Gastroesophageal sphincter (tissue), 4 donors: ENCODE results near the gene FUT2. TPM values are rescaled to one million over a fixed set of nuclear protein-coding genes. Genes with fewer than 3 reads are reported as not detected.

Source experiments
- ATAC-seq: fragments of 150-250 bp; one replicate; pipeline ENCODE4 v1.9.1; 2016; ENCODE audit warnings: mild to moderate bottlenecking, moderate library complexity
- H3K27ac ChIP-seq, 4 donors: fragments of 200-600 bp; sonication (generic) in 3 of 4; 1 replicate in 3 of 4; 2 replicates in 1 of 4; pipeline ENCODE4 v1.5.1; 2016 to 2019
- H3K27me3 ChIP-seq: fragments of 200-600 bp; sonication (generic); one replicate; pipeline ENCODE4 v1.5.1; 2019
- H3K36me3 ChIP-seq, 2 donors: fragments of 200-600 bp; sonication (generic); one replicate each; pipeline ENCODE4 v1.5.1; 2019; ENCODE audit warnings: control low read depth in 1 of 2
- H3K4me1 ChIP-seq, 3 donors: fragments of 200-600 bp; sonication (generic); 1 replicate in 2 of 3; 2 replicates in 1 of 3; pipeline ENCODE4 v1.5.1; 2016 to 2019; ENCODE audit warnings: control low read depth in 2 of 3
- H3K4me3 ChIP-seq, 2 donors: fragments of 200-600 bp; sonication (generic); one replicate each; pipeline ENCODE4 v1.5.1; 2019; ENCODE audit warnings: mild to moderate bottlenecking in 1 of 2, moderate library complexity in 1 of 2
- H3K9me3 ChIP-seq, 3 donors: fragments of 200-600 bp; sonication (generic); one replicate each; pipeline ENCODE4 v1.5.1; 2017 to 2019; ENCODE audit warnings: control low read depth in 2 of 3
- CTCF ChIP-seq, 4 experiments: fragments of 200-600 bp in 2 of 4; fragments of 450-650 bp in 2 of 4; sonication (generic) in 1 of 4; IDR thresholded peaks; one replicate each; pipeline ENCODE4 v1.5.1; 2017 to 2019; ENCODE audit warnings: antibody characterized with exemption in 4 of 4, mild to moderate bottlenecking in 2 of 4, moderate library complexity in 2 of 4
- EP300 ChIP-seq: sonication (generic); formaldehyde crosslinking; IDR thresholded peaks from one replicate; pipeline ENCODE4 v1.6.1; 2017; ENCODE audit warnings: antibody characterized with exemption, mild to moderate bottlenecking
- POLR2A ChIP-seq, 2 donors: fragments of 450-650 bp; IDR thresholded peaks; one replicate each; pipeline ENCODE4 v1.6.1; 2017; ENCODE audit warnings: antibody characterized with exemption in 2 of 2, mild to moderate bottlenecking in 2 of 2, moderate library complexity in 1 of 2
- POLR2AphosphoS5 ChIP-seq: sonication (generic); formaldehyde crosslinking; IDR thresholded peaks from one replicate; pipeline ENCODE4 v1.6.1; 2017; ENCODE audit warnings: antibody characterized with exemption
- WGBS, 2 donors: methylation state at CpG; one replicate each; pipeline ENCODE4 v1.1.5; 2018; ENCODE audit warnings: low coverage in 1 of 2; 5-methylcytosine and 5-hydroxymethylcytosine counted together
- total RNA-seq, 4 donors: library from RNA; depleted of rRNA; stranded (reverse); fragments of >200 nt; gene quantifications; one replicate each; pipeline ENCODE4 v1.1.0, GENCODE V29; 2016

The FUT2 gene
- total RNA-seq, 4 donors from 2014 or later = 3.4 TPM; not detected in 3

DNA sequence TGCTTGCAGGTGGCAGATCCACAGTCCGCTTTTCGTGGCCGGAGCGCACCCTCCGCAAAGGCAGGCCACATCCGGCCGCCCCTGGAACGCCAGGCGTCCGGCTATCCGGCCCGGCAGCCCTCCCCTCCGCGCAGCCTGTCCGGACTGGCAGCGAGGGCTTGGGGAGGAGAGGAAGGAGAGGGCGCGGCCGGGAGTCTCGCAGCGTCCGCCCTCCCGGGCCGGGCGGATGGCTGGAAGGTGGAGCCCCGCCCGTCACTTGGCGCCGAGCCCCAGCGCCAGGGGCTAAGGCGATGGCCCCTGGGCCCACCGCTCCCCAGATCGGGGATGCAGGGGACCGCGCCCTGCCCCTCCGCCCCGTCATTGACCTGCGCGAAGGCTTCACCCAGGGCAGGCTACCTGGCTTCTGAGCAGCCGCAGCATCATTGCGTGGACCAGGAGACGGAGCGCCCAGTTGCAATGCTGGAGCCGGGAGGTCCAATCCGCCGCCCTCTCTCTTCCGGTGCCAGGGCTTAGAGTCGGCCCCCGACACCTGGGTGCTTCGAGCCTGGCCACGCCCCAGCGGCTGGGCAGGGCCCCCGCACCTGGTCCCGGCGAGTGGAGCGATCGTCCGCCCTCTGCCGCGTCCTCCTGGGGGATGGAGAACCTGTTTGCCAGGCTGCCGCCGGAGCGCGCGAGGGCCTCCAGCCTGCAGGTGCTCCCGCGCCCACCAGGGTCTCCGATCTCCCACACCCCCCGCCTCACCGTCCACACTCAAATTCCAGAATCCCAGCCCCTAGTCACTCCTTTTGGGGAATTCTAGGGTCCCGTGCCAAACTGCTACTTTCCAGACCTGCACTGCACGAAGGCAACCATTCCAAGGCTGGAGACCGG lies 57.0 kb downstream of the FUT2 start, which contains the start of gene FUT1:
TSS of gene FUT1 (minus strand) at position 146 of the 870 bp plus-strand sequence. CDS start 1,360 bp downstream, outside the sequence.
- ATAC-seq = peak; percentile 81
- peaks cover 60% of the 10 kb centered on the region for H3K27me3 ChIP-seq
- no peak for TF ChIP-seq POLR2AphosphoS5
- TF ChIP-seq EP300 = no peak
- TF ChIP-seq POLR2A (IDR thresholded peaks at IDR 0.05) = no peak
- no peak for TF ChIP-seq CTCF (IDR thresholded peaks at IDR 0.05)
- 0 to 4% methylated on average over 5 to 6 of the region's 73 CpGs for WGBS, 2 donors
- H3K27ac ChIP-seq = peak within 1 kb of the TSS in 3 of 4 donors; percentile 20 to 66 (median 33)
- H3K36me3 ChIP-seq = no peaks in the 10 kb centered on the region
- H3K4me3 ChIP-seq = peak within 1 kb of the TSS; percentile 5 to 47
- H3K9me3 ChIP-seq = no peaks in the 10 kb centered on the region
- peaks cover 0 to 22% (median 10%) of the 10 kb centered on the region in 3 donors for H3K4me1 ChIP-seq

GRCh38 chr19:48755084-48755641 lies 59.4 kb downstream of the FUT2 start, which contains the start of gene FGF21:
Gene FGF21, plus strand, starts transcription at chr19:48755524. Its CDS starts 713 bp downstream, at chr19:48756237.
- Histone ChIP-seq H3K9me3 (no peaks in the 10 kb centered on the region), H3K4me1 (peaks cover 0 to 22% (median 10%) of the 10 kb centered on the region in 3 donors), H3K27ac (no peak within 1 kb of the TSS), H3K27me3 (peaks cover 38% of the 10 kb centered on the region), H3K4me3 (no peak within 1 kb of the TSS), H3K36me3 (no peaks in the 10 kb centered on the region)
- TF ChIP-seq POLR2A (IDR thresholded peaks at IDR 0.05) (no peak), POLR2AphosphoS5 (no peak), EP300 (no peak), CTCF (IDR thresholded peaks at IDR 0.05) (no peak)
- 83 to 95% methylated on average over 3 to 4 of the region's 4 CpGs for WGBS, 2 donors
- ATAC-seq = no peak

Other genes starting within 250 kb of the FUT2 start
- gene GRWD1, start 250.0 kb upstream of the FUT2 start, total RNA-seq = 10 to 100 TPM; 28.9 to 33.1 (median 32.7) TPM
- gene KCNJ14, start 240.4 kb upstream of the FUT2 start, total RNA-seq = under 1 TPM in 3 of 4 donors, not detected in 1; 0.16 to 0.42 (median 0.27) TPM
- 10 to 100 TPM; 28.6 to 56.7 (median 47.0) TPM for gene CYTH2, start 226.6 kb upstream of the FUT2 start, total RNA-seq
- 1 to 10 TPM in 1 of 4 donors, under 1 TPM in 3; 0.13 to 1.2 (median 0.30) TPM for gene LMTK3, start 184.1 kb upstream of the FUT2 start, total RNA-seq
- 1 to 10 TPM in 2 of 4 donors, under 1 TPM in 1, not detected in 1; 0.93 to 3.9 (median 1.0) TPM for gene SULT2B1, start 143.8 kb upstream of the FUT2 start, total RNA-seq
- not detected for gene SPACA4, start 89.2 kb upstream of the FUT2 start, total RNA-seq
- gene FAM83E, start 80.9 kb upstream of the FUT2 start, total RNA-seq = 1 to 10 TPM in 1 of 4 donors, not detected in 3; 1.5 TPM
- 1,000 to 10,000 TPM; 1,261 to 2,300 (median 1,588) TPM for gene RPL18, start 76.8 kb upstream of the FUT2 start, total RNA-seq
- gene SPHK2, start 76.5 kb upstream of the FUT2 start, total RNA-seq = 10 to 100 TPM in 3 of 4 donors, 1 to 10 TPM in 1; 7.2 to 17.9 (median 13.7) TPM
- 10 to 100 TPM in 2 of 4 donors, 1 to 10 TPM in 2; 2.9 to 16.8 (median 8.9) TPM for gene DBP, start 58.6 kb upstream of the FUT2 start, total RNA-seq
- gene CA11, start 49.8 kb upstream of the FUT2 start, total RNA-seq = 10 to 100 TPM in 3 of 4 donors, 1 to 10 TPM in 1; 10.0 to 28.5 (median 12.5) TPM
- 1 to 10 TPM in 2 of 4 donors, under 1 TPM in 1, not detected in 1; 0.78 to 2.3 (median 1.1) TPM for gene NTN5, start 23.0 kb upstream of the FUT2 start, total RNA-seq
- 1 to 10 TPM in 2 of 4 donors, under 1 TPM in 2; 0.25 to 3.7 (median 1.3) TPM for gene MAMSTR, start 23.8 kb downstream of the FUT2 start, total RNA-seq
- 10 to 100 TPM in 3 of 4 donors, 1 to 10 TPM in 1; 9.8 to 16.4 (median 10.3) TPM for gene RASIP1, start 44.6 kb downstream of the FUT2 start, total RNA-seq
- gene IZUMO1, start 50.9 kb downstream of the FUT2 start, total RNA-seq = under 1 TPM in 1 of 4 donors, not detected in 3; 0.27 TPM
- gene FUT1, start 56.7 kb downstream of the FUT2 start, total RNA-seq = 1 to 10 TPM in 3 of 4 donors, under 1 TPM in 1; 0.54 to 3.5 (median 2.6) TPM
- not detected for gene FGF21, start 59.6 kb downstream of the FUT2 start, total RNA-seq
- gene BCAT2, start 115.1 kb downstream of the FUT2 start, total RNA-seq = 10 to 100 TPM; 46.6 to 77.8 (median 57.8) TPM
- 10 to 100 TPM in 2 of 4 donors, 1 to 10 TPM in 2; 5.3 to 12.5 (median 8.2) TPM for gene HSD17B14, start 140.5 kb downstream of the FUT2 start, total RNA-seq
- 10 to 100 TPM; 11.4 to 29.2 (median 18.1) TPM for gene PLEKHA4, start 172.6 kb downstream of the FUT2 start, total RNA-seq
- 10 to 100 TPM; 53.9 to 70.0 (median 60.9) TPM for gene PPP1R15A, start 176.4 kb downstream of the FUT2 start, total RNA-seq
- gene TULP2, start 202.8 kb downstream of the FUT2 start, total RNA-seq = 1 to 10 TPM in 1 of 4 donors, not detected in 3; 2.0 TPM
- gene NUCB1, start 204.3 kb downstream of the FUT2 start, total RNA-seq = 100 to 1,000 TPM; 188 to 326 (median 279) TPM
- gene DHDH, start 237.7 kb downstream of the FUT2 start, total RNA-seq = under 1 TPM in 1 of 4 donors, not detected in 3; 0.81 TPM